ENCODE data around the gene HSPA12A.

DNA sequence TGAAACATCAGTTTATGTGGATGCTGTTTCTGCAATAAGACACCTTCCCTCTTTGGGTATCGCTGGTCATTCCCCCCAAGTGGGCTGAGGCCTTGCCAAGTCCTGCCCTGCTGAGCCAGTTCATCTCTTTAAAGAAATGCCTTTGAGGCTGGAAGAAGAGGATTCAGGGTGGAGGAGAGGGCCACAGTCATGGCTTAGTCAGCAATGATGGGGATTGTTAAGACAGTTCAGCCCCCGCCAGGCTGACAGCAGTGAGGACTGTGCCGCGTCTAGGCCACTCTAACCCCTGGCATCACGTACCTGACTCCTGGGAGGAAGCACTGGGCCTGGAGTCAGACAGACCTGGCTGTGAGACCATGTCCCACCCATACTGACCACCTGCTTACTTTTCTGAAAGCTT is 73.3 kb downstream of the HSPA12A start:
- no peak for TF ChIP-seq POLR2AphosphoS2 (conservative IDR thresholded peaks at IDR 0.05; ENCODE audit: low read length)
- TF ChIP-seq, protein P1, sequence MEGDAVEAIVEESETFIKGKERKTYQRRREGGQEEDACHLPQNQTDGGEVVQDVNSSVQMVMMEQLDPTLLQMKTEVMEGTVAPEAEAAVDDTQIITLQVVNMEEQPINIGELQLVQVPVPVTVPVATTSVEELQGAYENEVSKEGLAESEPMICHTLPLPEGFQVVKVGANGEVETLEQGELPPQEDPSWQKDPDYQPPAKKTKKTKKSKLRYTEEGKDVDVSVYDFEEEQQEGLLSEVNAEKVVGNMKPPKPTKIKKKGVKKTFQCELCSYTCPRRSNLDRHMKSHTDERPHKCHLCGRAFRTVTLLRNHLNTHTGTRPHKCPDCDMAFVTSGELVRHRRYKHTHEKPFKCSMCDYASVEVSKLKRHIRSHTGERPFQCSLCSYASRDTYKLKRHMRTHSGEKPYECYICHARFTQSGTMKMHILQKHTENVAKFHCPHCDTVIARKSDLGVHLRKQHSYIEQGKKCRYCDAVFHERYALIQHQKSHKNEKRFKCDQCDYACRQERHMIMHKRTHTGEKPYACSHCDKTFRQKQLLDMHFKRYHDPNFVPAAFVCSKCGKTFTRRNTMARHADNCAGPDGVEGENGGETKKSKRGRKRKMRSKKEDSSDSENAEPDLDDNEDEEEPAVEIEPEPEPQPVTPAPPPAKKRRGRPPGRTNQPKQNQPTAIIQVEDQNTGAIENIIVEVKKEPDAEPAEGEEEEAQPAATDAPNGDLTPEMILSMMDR (IDR thresholded peaks at IDR 0.05) = no peak
- TF ChIP-seq POLR2A (IDR thresholded peaks at IDR 0.05; ENCODE audit: low read length) = no peak
- TF ChIP-seq, protein P2, sequence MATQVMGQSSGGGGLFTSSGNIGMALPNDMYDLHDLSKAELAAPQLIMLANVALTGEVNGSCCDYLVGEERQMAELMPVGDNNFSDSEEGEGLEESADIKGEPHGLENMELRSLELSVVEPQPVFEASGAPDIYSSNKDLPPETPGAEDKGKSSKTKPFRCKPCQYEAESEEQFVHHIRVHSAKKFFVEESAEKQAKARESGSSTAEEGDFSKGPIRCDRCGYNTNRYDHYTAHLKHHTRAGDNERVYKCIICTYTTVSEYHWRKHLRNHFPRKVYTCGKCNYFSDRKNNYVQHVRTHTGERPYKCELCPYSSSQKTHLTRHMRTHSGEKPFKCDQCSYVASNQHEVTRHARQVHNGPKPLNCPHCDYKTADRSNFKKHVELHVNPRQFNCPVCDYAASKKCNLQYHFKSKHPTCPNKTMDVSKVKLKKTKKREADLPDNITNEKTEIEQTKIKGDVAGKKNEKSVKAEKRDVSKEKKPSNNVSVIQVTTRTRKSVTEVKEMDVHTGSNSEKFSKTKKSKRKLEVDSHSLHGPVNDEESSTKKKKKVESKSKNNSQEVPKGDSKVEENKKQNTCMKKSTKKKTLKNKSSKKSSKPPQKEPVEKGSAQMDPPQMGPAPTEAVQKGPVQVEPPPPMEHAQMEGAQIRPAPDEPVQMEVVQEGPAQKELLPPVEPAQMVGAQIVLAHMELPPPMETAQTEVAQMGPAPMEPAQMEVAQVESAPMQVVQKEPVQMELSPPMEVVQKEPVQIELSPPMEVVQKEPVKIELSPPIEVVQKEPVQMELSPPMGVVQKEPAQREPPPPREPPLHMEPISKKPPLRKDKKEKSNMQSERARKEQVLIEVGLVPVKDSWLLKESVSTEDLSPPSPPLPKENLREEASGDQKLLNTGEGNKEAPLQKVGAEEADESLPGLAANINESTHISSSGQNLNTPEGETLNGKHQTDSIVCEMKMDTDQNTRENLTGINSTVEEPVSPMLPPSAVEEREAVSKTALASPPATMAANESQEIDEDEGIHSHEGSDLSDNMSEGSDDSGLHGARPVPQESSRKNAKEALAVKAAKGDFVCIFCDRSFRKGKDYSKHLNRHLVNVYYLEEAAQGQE (IDR thresholded peaks at IDR 0.05) = no peak
- TF ChIP-seq CEBPB (IDR thresholded peaks at IDR 0.05) = no peak
- TF ChIP-seq HDAC2 (IDR thresholded peaks at IDR 0.05) = no peak
- TF ChIP-seq, protein P3, sequence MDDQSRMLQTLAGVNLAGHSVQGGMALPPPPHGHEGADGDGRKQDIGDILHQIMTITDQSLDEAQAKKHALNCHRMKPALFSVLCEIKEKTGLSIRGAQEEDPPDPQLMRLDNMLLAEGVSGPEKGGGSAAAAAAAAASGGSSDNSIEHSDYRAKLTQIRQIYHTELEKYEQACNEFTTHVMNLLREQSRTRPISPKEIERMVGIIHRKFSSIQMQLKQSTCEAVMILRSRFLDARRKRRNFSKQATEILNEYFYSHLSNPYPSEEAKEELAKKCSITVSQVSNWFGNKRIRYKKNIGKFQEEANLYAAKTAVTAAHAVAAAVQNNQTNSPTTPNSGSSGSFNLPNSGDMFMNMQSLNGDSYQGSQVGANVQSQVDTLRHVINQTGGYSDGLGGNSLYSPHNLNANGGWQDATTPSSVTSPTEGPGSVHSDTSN (IDR thresholded peaks at IDR 0.05) = no peak
- TF ChIP-seq RAD21 (conservative IDR thresholded peaks at IDR 0.05 in 1 of 2, IDR thresholded peaks at IDR 0.05 in 1 of 2) = no peak
- TF ChIP-seq BHLHE40 (IDR thresholded peaks at IDR 0.05; ENCODE audit: low read depth, low read length) = no peak
- TF ChIP-seq ZFP36 (IDR thresholded peaks at IDR 0.05; ENCODE audit: borderline replicate concordance, partially characterized antibody) = no peak
